Tibial artery (tissue), 4 donors: ENCODE results near the gene AIRE.

ENCODE experiments used
- DNase-seq, 2 donors: peaks; one replicate each; pipeline ENCODE4 v3.0.0-alpha.2; 2019
- H3K27ac ChIP-seq, 2 donors: fragments of 200-600 bp; sonication (generic) in 1 of 2; 1 replicate in 1 of 2; 2 replicates in 1 of 2; pipeline ENCODE4 v1.5.1; 2018 to 2019; ENCODE audit warnings: mild to moderate bottlenecking in 1 of 2
- H3K27me3 ChIP-seq, 2 donors: fragments of 200-600 bp; sonication (generic) in 1 of 2; one replicate each; pipeline versions ENCODE4 v1.5.1 to v1.6.0; 2016 to 2019
- H3K36me3 ChIP-seq, 3 donors: fragments of 200-600 bp; sonication (generic) in 2 of 3; one replicate each; pipeline ENCODE4 v1.5.1; 2016 to 2019; ENCODE audit warnings: mild to moderate bottlenecking in 2 of 3
- H3K4me1 ChIP-seq, 4 donors: fragments of 200-600 bp; sonication (generic) in 2 of 4; 1 replicate in 3 of 4; 2 replicates in 1 of 4; pipeline ENCODE4 v1.5.1; 2016 to 2019
- H3K4me3 ChIP-seq, 2 donors: fragments of 200-600 bp; sonication (generic) in 1 of 2; 1 replicate in 1 of 2; 2 replicates in 1 of 2; pipeline ENCODE4 v1.5.1; 2018 to 2019; ENCODE audit warnings: mild to moderate bottlenecking in 2 of 2
- H3K9me3 ChIP-seq, 3 donors: fragments of 200-600 bp; sonication (generic) in 1 of 3; one replicate each; pipeline ENCODE4 v1.5.1; 2016 to 2019
- CTCF ChIP-seq, 2 experiments: fragments of 200-600 bp in 1 of 2; fragments of 450-650 bp in 1 of 2; IDR thresholded peaks; one replicate each; pipeline ENCODE4 v1.5.1; 2017 to 2019; ENCODE audit warnings: antibody characterized with exemption in 2 of 2, mild to moderate bottlenecking in 1 of 2, moderate library complexity in 1 of 2
- intact Hi-C: fragments of 100-400 bp; cut with DNase I; formaldehyde crosslinking; loops from one replicate; pipeline ENCODE4 v1.15.0; 2023; ENCODE audit warnings: low total_unique reads

AIRE gene

GRCh38 chr21:44290327-44291077, 4.8 kb downstream of the AIRE start:
- H3K4me3 ChIP-seq, result no peak overlapping the region
- H3K36me3 ChIP-seq, result no peaks in the 10 kb centered on the region
- peaks cover 0 to 19% (median 12%) of the 10 kb centered on the region in 4 donors for H3K4me1 ChIP-seq
- no peaks in the 10 kb centered on the region for H3K9me3 ChIP-seq
- intact Hi-C loops, result no loop called here
- no peak for DNase-seq
- no peak overlapping the region for H3K27ac ChIP-seq
- peaks cover 0 to 63% of the 10 kb centered on the region in 2 donors for H3K27me3 ChIP-seq
- no peak for TF ChIP-seq CTCF (IDR thresholded peaks at IDR 0.05)

- H3K9me3 ChIP-seq, result no peaks in the 10 kb centered on the region
- no peak for DNase-seq
- peaks cover 0 to 63% of the 10 kb centered on the region in 2 donors for H3K27me3 ChIP-seq
- H3K4me1 ChIP-seq, result peaks cover 0 to 11% (median 9%) of the 10 kb centered on the region in 4 donors
- intact Hi-C loops, result no loop called here
- H3K4me3 ChIP-seq, result no peak overlapping the region
- H3K36me3 ChIP-seq, result no peaks in the 10 kb centered on the region
- no peak for TF ChIP-seq CTCF (IDR thresholded peaks at IDR 0.05)
- no peak overlapping the region for H3K27ac ChIP-seq
These were observed 5.6 kb downstream of the AIRE start for GRCh38 chr21:44291078-44291935.

- no peak for TF ChIP-seq CTCF (IDR thresholded peaks at IDR 0.05)
- intact Hi-C loops, result no loop called here
These were observed 6.5 kb downstream of the AIRE start for GRCh38 chr21:44291936-44292811.

GRCh38 chr21:44292812-44293195, 7.1 kb downstream of the AIRE start:
- Histone ChIP-seq H3K27me3 (peaks cover 0 to 58% of the 10 kb centered on the region in 2 donors), H3K4me1 (peaks cover 0 to 20% (median 14%) of the 10 kb centered on the region in 4 donors), H3K36me3 (no peaks in the 10 kb centered on the region), H3K9me3 (no peaks in the 10 kb centered on the region), H3K27ac (no peak overlapping the region), H3K4me3 (no peak overlapping the region)
- intact Hi-C loops, result no loop called here
- no peak for TF ChIP-seq CTCF (IDR thresholded peaks at IDR 0.05)
- no peak for DNase-seq

More at GRCh38 chr21:44291936-44292811, 6.5 kb downstream of the AIRE start:
- Histone ChIP-seq H3K27me3 (peaks cover 0 to 63% of the 10 kb centered on the region in 2 donors), H3K36me3 (no peaks in the 10 kb centered on the region), H3K27ac (no peak overlapping the region), H3K4me3 (no peak overlapping the region), H3K4me1 (peaks cover 0 to 14% (median 9%) of the 10 kb centered on the region in 4 donors), H3K9me3 (no peaks in the 10 kb centered on the region)
- no peak for DNase-seq

GRCh38 chr21:44293551-44294231, 8.0 kb downstream of the AIRE start:
- no peak for TF ChIP-seq CTCF (IDR thresholded peaks at IDR 0.05)
- intact Hi-C loops, result no loop called here
- Histone ChIP-seq H3K4me3 (no peak overlapping the region), H3K36me3 (no peaks in the 10 kb centered on the region), H3K9me3 (no peaks in the 10 kb centered on the region), H3K4me1 (peaks cover 0 to 22% (median 17%) of the 10 kb centered on the region in 4 donors), H3K27ac (no peak overlapping the region), H3K27me3 (peaks cover 0 to 52% of the 10 kb centered on the region in 2 donors)
- no peak for DNase-seq
